GM12878 (cell line): ENCODE measurements around the gene CACNG3. TPM values are rescaled to one million over a fixed set of nuclear protein-coding genes. Genes with fewer than 3 reads are reported as not detected.

Source experiments
- ATAC-seq: fragments of 200-7000 bp; cut with Tn5 transposase; 3 replicates; pipeline ENCODE4 v1.9.1; 2020; ENCODE audit warnings: mild to moderate bottlenecking, moderate library complexity
- BruUV-seq: library from RNA; stranded (reverse); fragments of 400-500 nt; replicated peaks from 2 replicates; lab custom pipeline; 2021; lab: Mats Ljungman, UMichigan
- CTCF ChIA-PET: fragments of 300-600 bp; sonication (Branson Sonifier 250); formaldehyde crosslinking; extraction: SDS; loops from one replicate; lab custom pipeline; 2021; ENCODE audit warnings: inconsistent platforms; lab: Yijun Ruan, JAX
- POLR2A ChIA-PET: fragments of 350-600 bp; formaldehyde crosslinking; extraction: SDS; loops from one replicate; lab custom pipeline; 2021; ENCODE audit warnings: inconsistent platforms; lab: Charles Lee
- RAD21 ChIA-PET: fragments of 300-600 bp; sonication (Branson Sonifier 250); formaldehyde crosslinking; loops from one replicate; lab custom pipeline; 2023; ENCODE audit warnings: antibody characterized with exemption; ENCODE audit not compliant: unreplicated experiment; lab: Charles Lee
- SMC1A ChIA-PET: fragments of 300-600 bp; sonication (Branson Sonifier 250); formaldehyde crosslinking; loops from one replicate; lab custom pipeline; 2023; ENCODE audit not compliant: unreplicated experiment, uncharacterized antibody; lab: Charles Lee
- DNase-seq: peaks from one replicate; pipeline ENCODE4 v3.0.0-alpha.2; 2011; ENCODE audit warnings: low read depth, low spot score
- FAIRE-seq: peaks from 3 replicates; lab custom pipeline; 2011; peaks lifted over from hg19 to GRCh38; lab: Jason Lieb, UNC
- H2AFZ ChIP-seq: 2 replicates; pipeline ENCODE4 v1.6.0; 2011; ENCODE audit warnings: low read depth, low read length, control low read depth; ENCODE audit not compliant: control insufficient read depth
- H3K27ac ChIP-seq: 2 replicates; pipeline ENCODE4 v1.5.1; 2011; ENCODE audit warnings: control low read depth; ENCODE audit not compliant: control insufficient read depth, insufficient read depth
- H3K27me3 ChIP-seq, 2 experiments: replicated peaks in 1 of 2; 2 replicates each; pipeline versions ENCODE4 v1.6.0 to v1.6.1; 2011; ENCODE audit warnings: low read length in 1 of 2; ENCODE audit not compliant: control insufficient read depth in 2 of 2, insufficient read depth in 2 of 2
- H3K36me3 ChIP-seq, 2 experiments: 2 replicates each; pipeline ENCODE4 v1.5.1; 2011; ENCODE audit warnings: low read length in 1 of 2; ENCODE audit not compliant: control insufficient read depth in 2 of 2, insufficient read depth in 2 of 2
- H3K4me1 ChIP-seq: 2 replicates; pipeline ENCODE4 v1.6.1; 2011; ENCODE audit warnings: mild to moderate bottlenecking, low read length, moderate library complexity, mixed read lengths; ENCODE audit not compliant: control insufficient read depth, insufficient read depth
- H3K4me2 ChIP-seq: 2 replicates; pipeline ENCODE4 v1.6.0; 2011; ENCODE audit warnings: control low read depth; ENCODE audit not compliant: control insufficient read depth, insufficient read depth
- H3K4me3 ChIP-seq: fragments of 200-600 bp; sonication (generic); 2 replicates; pipeline ENCODE4 v1.5.1; 2016
- H3K79me2 ChIP-seq: 2 replicates; pipeline ENCODE4 v1.6.0; 2011; ENCODE audit warnings: low read length; ENCODE audit not compliant: control insufficient read depth, insufficient read depth
- H3K9ac ChIP-seq: 2 replicates; pipeline ENCODE4 v1.8.0; 2011; ENCODE audit warnings: low read length, control low read depth, mixed read lengths; ENCODE audit not compliant: control insufficient read depth, insufficient read depth
- H3K9me3 ChIP-seq: replicated peaks from 3 replicates; pipeline ENCODE4 v1.5.1; 2011; ENCODE audit warnings: mild to moderate bottlenecking, low read length; ENCODE audit not compliant: control insufficient read depth, insufficient read depth
- H4K20me1 ChIP-seq: 2 replicates; pipeline ENCODE4 v1.6.0; 2011; ENCODE audit not compliant: control insufficient read depth, insufficient read depth
- BACH1 ChIP-seq: fragments of 450-650 bp; IDR thresholded peaks from 2 replicates; pipeline ENCODE4 v1.6.1; 2017; ENCODE audit warnings: mild to moderate bottlenecking, borderline replicate concordance
- ELK1 ChIP-seq: IDR thresholded peaks from 2 replicates; pipeline ENCODE4 v1.6.1; 2012; ENCODE audit warnings: low read depth, low read length, improper control_type of control experiment
- NBN ChIP-seq: fragments of 450-650 bp; IDR thresholded peaks from 2 replicates; pipeline ENCODE4 v1.6.1; 2016
- SMC3 ChIP-seq: IDR thresholded peaks from 2 replicates; pipeline ENCODE4 v1.6.1; 2011; ENCODE audit warnings: low read length, improper control_type of control experiment, borderline replicate concordance
- ZNF217 ChIP-seq: fragments of 450-650 bp; IDR thresholded peaks from 2 replicates; pipeline ENCODE4 v1.6.1; 2017; ENCODE audit warnings: antibody characterized with exemption, mild to moderate bottlenecking
- WGBS: methylation state at CpG from one replicate; pipeline ENCODE4 v1.1.6; 2016; ENCODE audit warnings: low lambda C conversion rate; ENCODE audit not compliant: insufficient replicate concordance, insufficient coverage; ENCODE audit errors: missing lambda C conversion rate; 5-methylcytosine and 5-hydroxymethylcytosine counted together
- in situ Hi-C: fragments of 300-500 bp; cut with MboI; formaldehyde crosslinking; loops from 9 replicates; pipeline ENCODE4 v1.14.3; 2018; ENCODE audit warnings: mixed read lengths
- intact Hi-C: fragments of 100-400 bp; cut with micrococcal nuclease; formaldehyde crosslinking; loops from one replicate; pipeline ENCODE4 v1.14.2; 2022; ENCODE audit not compliant: unreplicated experiment
- polyA plus RNA-seq, 11 experiments: library from polyadenylated mRNA; depleted of rRNA in 4 of 11; unstranded in 6 of 11; stranded (reverse) in 5 of 11; fragments of >200 nt; fragmentation: Nextera tagmentation in 4 of 11; fragmentation: Illumina TruSeq in 1 of 11; extraction: Ambion mirVana in 4 of 11; extraction: Trizol in 1 of 11; gene quantifications; 1 replicate in 1 of 11; 2 replicates in 10 of 11; pipeline versions ENCODE4 v1.2.1 to v1.2.3, GENCODE V29; 2011 to 2016; ENCODE audit warnings: inconsistent platforms in 2 of 11, missing spikeins in 2 of 11, low read depth in 1 of 11
- total RNA-seq, 4 experiments: library from RNA; depleted of rRNA in 3 of 4; stranded (reverse); fragments of >200 nt in 3 of 4; fragmentation: Illumina TruSeq in 1 of 4; extraction: Trizol in 1 of 4; gene quantifications; 2 replicates each; pipeline versions ENCODE4 v1.2.1 to v1.2.3, GENCODE V29; 2013 to 2021

The CACNG3 gene
- total and polyA plus RNA-seq, 10 of the 15 experiments (the other 5 are each of a cell fraction or from before 2014, with no cell fraction given): 0.04 TPM; not detected in 9

- TF ChIP-seq ZNF217 (no peak), NBN (no peak), BACH1 (no peak)
Observed at GRCh38 chr16:24319126-24319814, 63.1 kb downstream of the CACNG3 start (continued).

- 14% methylated on average over 10 of the region's 10 CpGs for WGBS
- no peak overlapping the region for H2AFZ ChIP-seq
- intact Hi-C loops (no loop called here), in situ Hi-C loops (no loop called here)
- H3K79me2 ChIP-seq: no peaks in the 10 kb centered on the region
- ChIA-PET CTCF (no interaction called here), POLR2A (no interaction called here), SMC1A (interaction anchor here (1.6 kb wide), 1 partner anchor 9 kb away, joined by 4 read pairs; no protein-coding TSS in a partner anchor)
- FAIRE-seq: no peak
- H3K4me2 ChIP-seq: no peak overlapping the region
- no peak for ATAC-seq
- no peak for DNase-seq
- BruUV-seq: no TSS peak
- no peak overlapping the region for H3K9ac ChIP-seq
- no peaks in the 10 kb centered on the region for H3K36me3 ChIP-seq
- H3K27me3 ChIP-seq: no peaks in the 10 kb centered on the region
- H3K9me3 ChIP-seq: no peaks in the 10 kb centered on the region; the same call in 2 of the 3 replicates
- no peaks in the 10 kb centered on the region for H3K4me1 ChIP-seq
- no peaks in the 10 kb centered on the region for H4K20me1 ChIP-seq
- no peak overlapping the region for H3K4me3 ChIP-seq
- TF ChIP-seq SMC3 (no peak), ELK1 (no peak)
- TF ChIP-seq, all 136 proteins: peak for 0
- no peak overlapping the region for H3K27ac ChIP-seq
- RAD21 ChIA-PET: no interaction called here
Observed at GRCh38 chr16:24322106-24322505, 66.0 kb downstream of the CACNG3 start.
